Natural killer cell (primary cell): ENCODE results near the gene HOXD11. TPM values are rescaled to one million over a fixed set of nuclear protein-coding genes. Genes with fewer than 3 reads are reported as not detected.

ENCODE experiments used
- ATAC-seq, 3 donors: fragments of 150-1000 bp in 2 of 3; fragments of 200-7000 bp in 1 of 3; cut with Tn5 transposase; 1 replicate in 1 of 3; 2 replicates in 2 of 3; pipeline ENCODE4 v1.10.0; 2021; ENCODE audit warnings: mild to moderate bottlenecking in 2 of 3, moderate library complexity in 2 of 3
- DNase-seq, 2 donors: peaks; one replicate each; pipeline versions ENCODE4 v3.0.0 to v3.0.0-alpha.2; 2013 to 2021; ENCODE audit warnings: mixed read lengths in 1 of 2
- H3K27ac ChIP-seq: one replicate; pipeline ENCODE4 v1.5.1; 2013; ENCODE audit warnings: mild to moderate bottlenecking, low read length
- H3K27me3 ChIP-seq: one replicate; pipeline ENCODE4 v1.6.1; 2013; ENCODE audit warnings: low read length; ENCODE audit not compliant: control insufficient read depth, insufficient read depth
- H3K36me3 ChIP-seq: one replicate; pipeline ENCODE4 v1.6.1; 2013; ENCODE audit warnings: low read length; ENCODE audit not compliant: control insufficient read depth, insufficient read depth
- H3K4me1 ChIP-seq: one replicate; pipeline ENCODE4 v1.6.1; 2013; ENCODE audit warnings: low read length; ENCODE audit not compliant: control insufficient read depth, insufficient read depth
- H3K4me3 ChIP-seq: one replicate; pipeline ENCODE4 v1.5.1; 2013; ENCODE audit warnings: low read length
- H3K9me3 ChIP-seq: one replicate; pipeline ENCODE4 v1.6.1; 2013; ENCODE audit warnings: low read length; ENCODE audit not compliant: control insufficient read depth, insufficient read depth
- H3K27ac Mint-ChIP-seq, 2 donors: one replicate each; pipeline ENCODE4 v1.8.0; 2022; ENCODE audit warnings: mild to moderate bottlenecking in 2 of 2, mixed read lengths in 2 of 2, moderate library complexity in 1 of 2
- H3K27me3 Mint-ChIP-seq, 2 donors: one replicate each; pipeline ENCODE4 v1.8.0; 2022; ENCODE audit warnings: low read depth in 2 of 2, mixed read lengths in 2 of 2
- H3K36me3 Mint-ChIP-seq: one replicate; pipeline ENCODE4 v1.8.0; 2022; ENCODE audit warnings: mixed read lengths
- H3K4me1 Mint-ChIP-seq, 2 donors: one replicate each; pipeline ENCODE4 v1.8.0; 2022; ENCODE audit warnings: mixed read lengths in 2 of 2
- H3K4me3 Mint-ChIP-seq: one replicate; pipeline ENCODE4 v1.8.0; 2022; ENCODE audit warnings: mild to moderate bottlenecking, moderate library complexity, mixed read lengths
- H3K9me3 Mint-ChIP-seq, 2 donors: one replicate each; pipeline ENCODE4 v1.8.0; 2022; ENCODE audit warnings: mixed read lengths in 2 of 2
- CTCF ChIP-seq: fragments of 200-600 bp; IDR thresholded peaks from one replicate; pipeline ENCODE4 v1.8.0; 2022; ENCODE audit warnings: antibody characterized with exemption
- WGBS: methylation state at CpG from one replicate; pipeline ENCODE4 v1.1.7; 2013; ENCODE audit warnings: missing lambda C conversion rate; ENCODE audit not compliant: insufficient coverage; 5-methylcytosine and 5-hydroxymethylcytosine counted together
- intact Hi-C: fragments of 100-400 bp; cut with micrococcal nuclease; formaldehyde crosslinking; loops from one replicate; pipeline ENCODE4 v1.14.2; 2022
- total RNA-seq, 4 donors: library from RNA; stranded (reverse); fragments of 120-200 nt in 1 of 4; gene quantifications; one replicate each; pipeline versions ENCODE4 v1.2.3 to v1.2.4, GENCODE V29; 2013 to 2022

Gene HOXD11
- total RNA-seq, 3 donors from 2014 or later (not counting 1 experiment from before 2014, with no cell fraction given) = not detected

- intact Hi-C loops = loop anchor here (5.0 kb wide), 1 partner anchor 847 kb away; no protein-coding TSS in a partner anchor
Measured at GRCh38 chr2:176099159-176099727, 7.8 kb upstream of the HOXD11 start.

GRCh38 chr2:176099728-176100546, 7.1 kb upstream of the HOXD11 start, which contains the start of gene HOXD12:
TSS of gene HOXD12 (plus strand) at chr2:176099795. CDS start at chr2:176099802, 7 bp downstream.
- Mint-ChIP-seq H3K4me1 (peaks cover 18 to 24% of the 10 kb centered on the region in 2 donors), H3K9me3 (no peaks in the 10 kb centered on the region), H3K36me3 (no peaks in the 10 kb centered on the region), H3K27ac (no peak within 1 kb of the TSS), H3K4me3 (peak within 1 kb of the TSS; percentile 25), H3K27me3 (peaks cover 78 to 79% of the 10 kb centered on the region in 2 donors)
- Histone ChIP-seq H3K36me3 (no peaks in the 10 kb centered on the region), H3K27me3 (peaks cover 93% of the 10 kb centered on the region), H3K4me1 (peaks cover 18% of the 10 kb centered on the region), H3K4me3 (no peak within 1 kb of the TSS), H3K27ac (no peak within 1 kb of the TSS), H3K9me3 (peaks cover 6% of the 10 kb centered on the region)
- intact Hi-C loops = loop anchor here (5.0 kb wide), 1 partner anchor 848 kb away; no protein-coding TSS in a partner anchor
- WGBS = 10% methylated on average over 70 of the region's 70 CpGs
- no peak for TF ChIP-seq CTCF
- ATAC-seq = no peak
- peak in 1 of 2 donors; percentile 10 for DNase-seq

More at GRCh38 chr2:176099159-176099727, 7.8 kb upstream of the HOXD11 start:
- Histone ChIP-seq H3K9me3 (peaks cover 6% of the 10 kb centered on the region), H3K27ac (no peak overlapping the region), H3K27me3 (peaks cover 93% of the 10 kb centered on the region), H3K4me1 (peaks cover 18% of the 10 kb centered on the region), H3K36me3 (no peaks in the 10 kb centered on the region), H3K4me3 (no peak overlapping the region)
- Mint-ChIP-seq H3K36me3 (no peaks in the 10 kb centered on the region), H3K4me1 (peaks cover 18 to 22% of the 10 kb centered on the region in 2 donors), H3K4me3 (no peak overlapping the region), H3K9me3 (no peaks in the 10 kb centered on the region), H3K27ac (no peak overlapping the region), H3K27me3 (peaks cover 78% of the 10 kb centered on the region in 2 donors)
- WGBS = 13% methylated on average over 30 of the region's 30 CpGs
- ATAC-seq (no peak), DNase-seq (no peak)
- TF ChIP-seq CTCF = no peak

GRCh38 chr2:176100547-176101140, 6.4 kb upstream of the HOXD11 start:
- Mint-ChIP-seq H3K27ac (no peak overlapping the region), H3K27me3 (peaks cover 78 to 79% of the 10 kb centered on the region in 2 donors), H3K4me1 (peaks cover 18 to 31% of the 10 kb centered on the region in 2 donors), H3K4me3 (no peak overlapping the region), H3K36me3 (no peaks in the 10 kb centered on the region), H3K9me3 (no peaks in the 10 kb centered on the region)
- H3K27ac ChIP-seq = no peak overlapping the region
- 15% methylated on average over 28 of the region's 28 CpGs for WGBS
- DNase-seq = no peak
- no peak for TF ChIP-seq CTCF
- no peaks in the 10 kb centered on the region for H3K36me3 ChIP-seq
- intact Hi-C loops = no loop called here
- H3K27me3 ChIP-seq = peaks cover 93% of the 10 kb centered on the region
- peaks cover 4% of the 10 kb centered on the region for H3K9me3 ChIP-seq
- ATAC-seq = no peak
- H3K4me3 ChIP-seq = no peak overlapping the region
- H3K4me1 ChIP-seq = peaks cover 18% of the 10 kb centered on the region
